ENCODE measurements around the gene AUTS2. TPM values are rescaled to one million over a fixed set of nuclear protein-coding genes. Genes with fewer than 3 reads are reported as not detected.

Gene AUTS2
- total and polyA plus RNA-seq, 11 donors: 3.4 to 14.0 (median 7.3) TPM

- Histone ChIP-seq H3K27ac (peak overlapping the region in 1 of 12 donors; percentile 24), H3K9me3 (peaks cover 0 to 13% (median 0%) of the 10 kb centered on the region in 12 donors), H3K4me3 (no peak overlapping the region), H3K36me3 (no peaks in the 10 kb centered on the region), H3K27me3 (no peaks in the 10 kb centered on the region), H3K4me1 (peaks cover 0 to 10% (median 0%) of the 10 kb centered on the region in 12 donors)
- ATAC-seq: peak in 3 of 4 donors; percentile 62 to 80 (median 77)
- 79 to 100% (median 94%) methylated on average over 1 of the region's 1 CpG for WGBS, 4 donors
- no peak for DNase-seq
- no peak for TF ChIP-seq CTCF (IDR thresholded peaks at IDR 0.05)
- no peak for TF ChIP-seq POLR2A (IDR thresholded peaks at IDR 0.05)
- intact Hi-C loops (cut with DNase I): no loop called here
Observed at GRCh38 chr7:70542750-70543376, 944.6 kb downstream of the AUTS2 start.

GRCh38 chr7:70544016-70544415 lies 945.7 kb downstream of the AUTS2 start:
- Histone ChIP-seq H3K9me3 (peaks cover 0 to 13% (median 0%) of the 10 kb centered on the region in 12 donors), H3K27me3 (no peaks in the 10 kb centered on the region), H3K36me3 (no peaks in the 10 kb centered on the region), H3K4me1 (peaks cover 0 to 10% (median 0%) of the 10 kb centered on the region in 12 donors), H3K4me3 (no peak overlapping the region), H3K27ac (no peak overlapping the region)
- TF ChIP-seq CTCF (IDR thresholded peaks at IDR 0.05) (no peak), POLR2A (IDR thresholded peaks at IDR 0.05) (no peak)
- DNase-seq (no peak), ATAC-seq (no peak)
- WGBS, 4 donors: 89 to 98% (median 93%) methylated on average over 2 of the region's 2 CpGs
- intact Hi-C loops (cut with DNase I): no loop called here

GRCh38 chr7:70545214-70545613 lies 946.9 kb downstream of the AUTS2 start:
- Histone ChIP-seq H3K36me3 (no peaks in the 10 kb centered on the region), H3K4me3 (no peak overlapping the region), H3K9me3 (peaks cover 0 to 13% (median 0%) of the 10 kb centered on the region in 12 donors), H3K27ac (no peak overlapping the region), H3K4me1 (peaks cover 0 to 10% (median 0%) of the 10 kb centered on the region in 12 donors), H3K27me3 (no peaks in the 10 kb centered on the region)
- TF ChIP-seq CTCF (IDR thresholded peaks at IDR 0.05) (no peak), POLR2A (IDR thresholded peaks at IDR 0.05) (no peak)
- DNase-seq (no peak), ATAC-seq (no peak)
- 86 to 96% (median 94%) methylated on average over 6 of the region's 6 CpGs for WGBS, 4 donors
- intact Hi-C loops (cut with DNase I): no loop called here

GRCh38 chr7:70552141-70552540 lies 953.9 kb downstream of the AUTS2 start:
- TF ChIP-seq POLR2A (IDR thresholded peaks at IDR 0.05) (no peak), CTCF (IDR thresholded peaks at IDR 0.05) (no peak)
- Histone ChIP-seq H3K9me3 (peaks cover 0 to 8% (median 0%) of the 10 kb centered on the region in 12 donors), H3K4me3 (no peak overlapping the region), H3K27ac (no peak overlapping the region), H3K27me3 (no peaks in the 10 kb centered on the region), H3K36me3 (no peaks in the 10 kb centered on the region), H3K4me1 (no peaks in the 10 kb centered on the region)
- WGBS, 4 donors: 77 to 86% (median 81%) methylated on average over 3 of the region's 3 CpGs
- ATAC-seq (no peak), DNase-seq (no peak)
- intact Hi-C loops (cut with DNase I): no loop called here
